ENCODE results near the gene NHS.

Gene NHS

DNA sequence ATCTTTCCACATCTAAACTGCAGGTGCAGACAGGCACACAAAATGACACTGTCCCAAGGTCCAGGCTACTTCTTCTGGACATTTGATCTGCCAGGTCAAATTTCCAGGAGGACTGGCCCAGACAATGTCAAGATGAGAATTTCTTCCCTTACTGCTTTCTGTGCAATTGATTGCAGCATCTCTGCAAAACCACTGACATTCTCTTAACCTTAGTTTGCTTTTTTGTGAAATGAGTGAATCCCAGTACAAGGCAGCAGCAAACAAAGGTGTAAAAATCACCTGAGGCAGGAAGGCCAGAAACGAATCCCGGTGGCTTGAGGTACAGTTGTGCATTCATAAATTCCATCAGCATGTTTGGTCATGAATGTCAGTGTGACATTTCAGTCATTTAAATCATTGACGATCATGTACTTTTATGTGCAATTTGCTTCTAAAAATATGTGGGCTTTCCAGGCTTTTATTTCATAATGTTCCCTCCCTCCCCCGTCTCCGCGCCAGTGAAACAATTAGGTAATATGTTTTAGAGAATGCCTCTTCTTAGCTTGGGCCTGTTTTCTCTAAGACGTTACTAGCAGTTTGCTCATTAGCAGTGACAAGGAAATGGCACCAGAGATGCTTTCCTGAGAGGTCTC is 39.1 kb downstream of the NHS start:
- DNase-seq (ENCODE audit: insufficient read length, low spot score): no peak
- TF ChIP-seq, protein P1, sequence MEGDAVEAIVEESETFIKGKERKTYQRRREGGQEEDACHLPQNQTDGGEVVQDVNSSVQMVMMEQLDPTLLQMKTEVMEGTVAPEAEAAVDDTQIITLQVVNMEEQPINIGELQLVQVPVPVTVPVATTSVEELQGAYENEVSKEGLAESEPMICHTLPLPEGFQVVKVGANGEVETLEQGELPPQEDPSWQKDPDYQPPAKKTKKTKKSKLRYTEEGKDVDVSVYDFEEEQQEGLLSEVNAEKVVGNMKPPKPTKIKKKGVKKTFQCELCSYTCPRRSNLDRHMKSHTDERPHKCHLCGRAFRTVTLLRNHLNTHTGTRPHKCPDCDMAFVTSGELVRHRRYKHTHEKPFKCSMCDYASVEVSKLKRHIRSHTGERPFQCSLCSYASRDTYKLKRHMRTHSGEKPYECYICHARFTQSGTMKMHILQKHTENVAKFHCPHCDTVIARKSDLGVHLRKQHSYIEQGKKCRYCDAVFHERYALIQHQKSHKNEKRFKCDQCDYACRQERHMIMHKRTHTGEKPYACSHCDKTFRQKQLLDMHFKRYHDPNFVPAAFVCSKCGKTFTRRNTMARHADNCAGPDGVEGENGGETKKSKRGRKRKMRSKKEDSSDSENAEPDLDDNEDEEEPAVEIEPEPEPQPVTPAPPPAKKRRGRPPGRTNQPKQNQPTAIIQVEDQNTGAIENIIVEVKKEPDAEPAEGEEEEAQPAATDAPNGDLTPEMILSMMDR (IDR thresholded peaks at IDR 0.05; ENCODE audit: insufficient read depth, missing control alignments): no peak
- no peak for FAIRE-seq

DNA sequence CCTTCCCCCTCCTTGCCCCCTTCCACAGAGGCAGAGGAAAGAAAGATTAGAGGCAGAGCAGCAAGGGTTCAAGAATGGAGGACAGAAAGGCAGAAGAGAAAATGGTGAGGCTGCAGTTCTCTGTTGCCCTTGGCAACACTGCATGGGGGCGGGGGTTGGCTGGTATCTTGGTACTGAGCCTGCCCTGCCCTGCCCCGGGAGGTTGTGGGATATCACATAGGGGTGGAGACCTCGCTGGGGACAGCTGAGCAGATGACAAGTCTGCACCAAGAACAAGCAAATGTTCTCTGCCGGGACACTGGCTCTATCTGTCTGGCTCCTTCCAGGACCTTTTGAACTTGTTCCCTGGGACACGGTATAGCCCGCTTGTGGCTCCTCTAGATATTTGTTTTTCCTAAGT is 39.8 kb downstream of the NHS start:
- FAIRE-seq (no peak), DNase-seq (ENCODE audit: insufficient read length, low spot score) (no peak)
- TF ChIP-seq, protein P1 (IDR thresholded peaks at IDR 0.05; ENCODE audit: insufficient read depth, missing control alignments): no peak

DNA sequence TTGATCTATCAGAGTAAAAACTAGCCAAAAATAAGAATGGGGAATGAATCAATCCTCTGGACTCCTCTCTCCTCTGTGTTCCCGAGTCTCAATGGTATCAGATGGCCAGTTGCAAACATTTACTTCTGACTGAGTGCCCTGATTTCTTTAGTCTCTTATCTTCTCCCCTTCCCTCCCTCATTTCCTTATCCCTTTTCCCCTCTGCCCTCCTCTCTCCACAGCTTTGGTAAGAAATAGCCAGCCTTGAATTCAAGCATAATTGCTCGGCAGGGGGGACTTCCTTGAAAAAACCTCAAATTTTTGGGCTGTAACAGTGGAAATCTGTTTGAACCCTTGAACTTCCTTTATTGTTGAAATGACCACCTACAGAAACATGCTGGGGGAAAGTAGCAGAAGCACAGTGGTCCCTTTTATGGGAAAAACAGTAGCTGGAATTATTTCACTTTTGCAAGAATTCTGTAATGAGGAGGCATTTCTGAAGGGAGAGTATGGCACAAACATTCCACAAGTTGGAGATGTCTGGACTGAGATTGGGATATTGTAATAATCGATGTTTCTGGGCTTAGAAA is 40.3 kb downstream of the NHS start:
- DNase-seq (ENCODE audit: insufficient read length, low spot score): no peak
- FAIRE-seq: no peak
- TF ChIP-seq, protein P1 (IDR thresholded peaks at IDR 0.05; ENCODE audit: insufficient read depth, missing control alignments): no peak

DNA sequence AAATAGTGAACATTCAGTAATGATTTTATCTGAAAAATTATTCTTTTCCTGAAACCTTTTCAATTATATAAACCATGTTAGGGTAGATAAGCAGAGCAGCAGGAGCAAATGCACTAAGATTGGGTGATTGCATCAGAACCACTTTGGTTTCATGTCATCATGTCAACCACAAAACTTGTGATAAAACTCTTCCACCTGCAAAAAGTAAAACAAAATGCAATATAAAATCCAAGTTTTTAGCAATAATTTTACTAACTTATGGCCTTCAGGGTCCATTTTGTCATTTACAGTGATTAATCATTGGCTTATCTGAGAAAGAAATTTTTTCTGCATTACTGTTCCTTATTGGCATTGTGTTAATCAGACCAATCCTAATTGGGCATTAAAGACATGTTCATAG is 42.4 kb downstream of the NHS start:
- DNase-seq (ENCODE audit: insufficient read length, low spot score) (no peak), FAIRE-seq (no peak)
- TF ChIP-seq, protein P1 (IDR thresholded peaks at IDR 0.05; ENCODE audit: insufficient read depth, missing control alignments): no peak

DNA sequence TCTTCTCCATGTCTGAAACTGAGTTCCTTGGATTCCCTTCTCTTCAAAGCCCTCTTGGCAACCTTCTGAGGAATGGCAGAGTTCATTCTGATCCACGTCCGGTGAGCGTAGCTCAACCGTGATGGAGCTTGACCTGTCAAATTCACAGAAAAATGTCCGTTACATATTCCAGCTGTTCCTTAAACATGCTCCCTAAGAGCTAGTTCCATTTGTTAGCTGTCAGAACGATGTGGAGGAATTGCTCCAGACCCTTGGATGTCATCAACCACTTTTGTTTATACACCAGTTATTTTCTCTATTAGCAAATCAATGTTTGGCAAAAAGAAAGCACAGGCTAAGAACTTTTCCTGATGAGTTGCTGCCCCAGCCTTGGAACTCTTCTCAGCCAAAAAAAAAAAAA is 50.1 kb downstream of the NHS start:
- DNase-seq (ENCODE audit: insufficient read length, low spot score) (no peak), FAIRE-seq (no peak)
- TF ChIP-seq, protein P1 (IDR thresholded peaks at IDR 0.05; ENCODE audit: insufficient read depth, missing control alignments): no peak

DNA sequence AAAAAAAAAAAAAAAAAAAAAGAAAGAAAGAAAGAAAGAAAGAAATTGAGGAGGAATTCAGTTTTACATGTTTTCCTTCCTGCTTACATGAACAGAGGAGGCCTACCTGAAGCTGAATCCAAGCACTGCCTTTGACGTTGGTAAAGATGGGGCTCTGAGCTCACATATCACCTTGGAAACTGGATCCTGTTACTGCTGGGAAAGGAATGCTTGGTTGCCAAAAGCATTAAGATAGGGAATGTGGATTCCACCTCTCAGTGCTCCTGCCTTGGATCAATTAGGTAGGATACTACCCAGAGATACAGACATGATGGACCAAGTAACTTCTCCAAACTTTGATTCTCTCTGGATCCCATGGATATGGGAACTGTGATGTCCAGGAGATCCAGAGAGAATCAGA is 50.6 kb downstream of the NHS start:
- FAIRE-seq (no peak), DNase-seq (ENCODE audit: insufficient read length, low spot score) (no peak)
- TF ChIP-seq, protein P1 (IDR thresholded peaks at IDR 0.05; ENCODE audit: insufficient read depth, missing control alignments): no peak

DNA sequence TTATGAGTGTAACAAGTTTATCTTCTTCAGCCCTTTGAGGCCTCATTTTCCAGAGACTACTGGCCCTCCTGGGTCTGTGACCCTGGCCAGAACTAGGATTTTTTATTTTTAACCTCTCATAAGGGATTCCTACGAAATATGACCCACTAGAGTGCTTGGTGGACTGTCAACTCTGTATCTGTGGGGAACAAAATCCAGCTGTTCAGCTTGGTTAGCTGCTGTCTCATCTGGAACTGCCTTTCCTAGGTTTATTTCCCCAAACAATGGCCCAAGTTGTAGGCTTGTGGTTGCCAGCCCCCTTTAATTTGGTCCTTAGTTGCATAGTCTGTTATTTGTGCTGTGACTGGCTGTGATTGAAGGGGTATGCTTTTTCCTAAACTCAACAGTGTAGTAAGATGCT is 56.2 kb downstream of the NHS start:
- no peak for FAIRE-seq
- TF ChIP-seq, protein P1 (IDR thresholded peaks at IDR 0.05; ENCODE audit: insufficient read depth, missing control alignments): no peak

More for the DNA sequence above, 56.2 kb downstream of the NHS start:
- no peak for DNase-seq (ENCODE audit: insufficient read length, low spot score)

Measured in D721Med (cell line).